Measurements from ENCODE around the gene SH3PXD2A. TPM values are rescaled to one million over a fixed set of nuclear protein-coding genes. Genes with fewer than 3 reads are reported as not detected.
"Not testable (repeated sequence)": the region's sequence is repeated elsewhere in the genome, so short reads cannot be mapped to it uniquely, and the experiment has no call there.

The SH3PXD2A gene
- total RNA-seq, 1 donor = 58.3 TPM

DNA sequence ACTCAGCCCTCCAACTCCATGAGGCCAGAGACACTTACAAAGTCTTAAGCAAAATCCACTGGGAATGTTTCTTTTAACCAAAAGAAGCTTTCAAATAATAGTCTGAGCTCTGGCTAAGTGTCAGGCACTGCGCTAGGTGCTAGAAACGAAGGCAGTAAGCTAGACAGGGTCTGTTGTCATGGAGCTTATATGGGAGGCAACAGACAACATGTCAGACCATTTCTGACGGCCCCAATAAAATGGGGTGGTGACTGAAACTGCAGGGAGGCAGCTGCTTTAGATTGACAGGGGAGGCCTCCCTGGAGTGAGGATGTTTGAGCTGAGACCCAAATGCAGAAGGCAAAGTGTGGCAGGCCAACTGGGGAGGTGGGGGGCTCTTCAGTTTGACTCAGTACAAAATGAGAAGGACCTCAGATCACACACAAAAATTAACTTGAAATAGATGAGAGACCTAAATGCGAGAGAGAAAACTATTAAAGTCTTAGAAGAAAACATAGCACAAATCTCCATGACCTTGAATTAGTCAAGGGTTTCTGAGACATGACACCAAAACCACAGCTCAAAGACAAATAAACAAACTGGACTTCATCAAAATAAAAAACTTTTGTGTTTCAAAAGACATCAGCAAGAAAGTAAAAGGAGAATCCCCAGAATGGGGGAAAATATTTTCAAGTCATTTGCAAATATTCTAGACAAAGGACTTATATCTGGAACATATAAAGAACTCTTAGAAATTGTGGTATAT is 40.6 kb downstream of the SH3PXD2A start:
- H3K4me3 ChIP-seq (ENCODE audit: low read depth, low read length) = no peak overlapping the region
- no peak for TF ChIP-seq CTCF (IDR thresholded peaks at IDR 0.05; ENCODE audit: insufficient read depth, low read depth, low read length)
- DNase-seq (ENCODE audit: low read depth) = peak; percentile 48

DNA sequence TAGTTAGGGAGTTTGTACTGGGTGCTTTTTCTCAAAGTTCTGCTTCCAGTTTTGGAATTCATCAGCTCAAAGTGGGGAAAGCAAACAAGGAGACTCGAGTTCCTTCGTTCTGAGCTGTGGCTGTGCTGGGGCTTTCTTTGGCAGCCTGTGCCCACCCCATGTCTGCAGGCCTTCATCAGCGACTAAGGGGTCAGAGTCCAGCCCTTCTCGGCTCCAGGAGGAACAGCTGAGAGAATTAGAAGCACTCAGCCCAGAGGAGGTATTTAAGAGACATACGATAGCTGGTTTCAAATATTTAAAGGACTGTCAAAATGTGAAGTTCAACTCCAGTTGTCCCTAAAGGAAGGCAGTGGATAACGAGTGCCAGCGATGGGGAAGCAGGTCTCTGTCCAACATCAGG is 41.3 kb downstream of the SH3PXD2A start:
- TF ChIP-seq CTCF (IDR thresholded peaks at IDR 0.05; ENCODE audit: insufficient read depth, low read depth, low read length) = no peak
- DNase-seq (ENCODE audit: low read depth) = no peak

GRCh38 chr10:103813312-103813711 is 42.1 kb downstream of the SH3PXD2A start:
- H3K4me3 ChIP-seq (ENCODE audit: low read depth, low read length); DNase-seq (ENCODE audit: low read depth): not testable (repeated sequence)

More for the DNA sequence above, 41.3 kb downstream of the SH3PXD2A start:
- no peak overlapping the region for H3K4me3 ChIP-seq (ENCODE audit: low read depth, low read length)

DNA sequence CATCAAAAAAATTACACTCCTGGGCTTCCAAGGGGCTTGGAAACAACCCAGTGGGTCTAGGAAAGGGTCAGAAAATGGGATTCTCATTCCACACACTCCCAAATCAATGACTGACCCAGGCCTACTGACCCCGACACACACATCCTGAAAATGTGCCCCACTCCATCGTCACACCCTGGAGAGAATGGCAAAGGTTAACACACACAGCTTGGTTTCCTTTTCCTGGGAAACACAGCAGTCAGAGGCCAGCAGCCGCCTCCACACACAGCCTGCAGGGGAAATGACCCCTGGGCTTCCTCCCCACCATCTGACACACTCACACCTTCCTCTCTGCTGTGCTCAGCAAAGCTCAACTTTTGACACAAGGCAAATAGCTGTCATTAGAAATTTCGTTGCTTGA is 42.9 kb downstream of the SH3PXD2A start:
- DNase-seq (ENCODE audit: low read depth) = peak; percentile 9
- no peak overlapping the region for H3K4me3 ChIP-seq (ENCODE audit: low read depth, low read length)
- no peak for TF ChIP-seq CTCF (IDR thresholded peaks at IDR 0.05; ENCODE audit: insufficient read depth, low read depth, low read length)

GRCh38 chr10:103812004-103812403 is 43.4 kb downstream of the SH3PXD2A start:
- H3K4me3 ChIP-seq (ENCODE audit: low read depth, low read length) = no peak overlapping the region
- no peak for TF ChIP-seq CTCF (IDR thresholded peaks at IDR 0.05; ENCODE audit: insufficient read depth, low read depth, low read length)
- DNase-seq (ENCODE audit: low read depth) = no peak

DNA sequence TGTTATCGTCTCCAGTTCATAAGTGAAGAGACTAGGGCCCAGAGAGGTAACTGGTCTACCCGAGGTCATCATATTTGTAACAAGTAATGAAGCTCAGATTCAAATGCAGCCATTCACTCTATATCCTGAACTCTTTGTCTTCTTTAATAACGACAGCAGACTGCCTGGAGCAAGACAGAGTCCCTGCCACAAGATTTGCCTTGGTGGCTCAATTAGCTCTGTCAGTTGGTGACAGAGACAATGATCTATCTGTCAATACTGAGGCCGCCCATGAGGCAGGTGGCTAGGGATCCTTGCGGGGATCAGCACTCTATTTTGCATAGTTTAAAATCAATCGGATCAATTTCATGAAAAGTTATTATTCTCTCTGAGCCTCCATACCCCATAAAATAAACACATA is 43.9 kb downstream of the SH3PXD2A start:
- H3K4me3 ChIP-seq (ENCODE audit: low read depth, low read length) = no peak overlapping the region
- TF ChIP-seq CTCF (IDR thresholded peaks at IDR 0.05; ENCODE audit: insufficient read depth, low read depth, low read length) = no peak
- DNase-seq (ENCODE audit: low read depth) = no peak

DNA sequence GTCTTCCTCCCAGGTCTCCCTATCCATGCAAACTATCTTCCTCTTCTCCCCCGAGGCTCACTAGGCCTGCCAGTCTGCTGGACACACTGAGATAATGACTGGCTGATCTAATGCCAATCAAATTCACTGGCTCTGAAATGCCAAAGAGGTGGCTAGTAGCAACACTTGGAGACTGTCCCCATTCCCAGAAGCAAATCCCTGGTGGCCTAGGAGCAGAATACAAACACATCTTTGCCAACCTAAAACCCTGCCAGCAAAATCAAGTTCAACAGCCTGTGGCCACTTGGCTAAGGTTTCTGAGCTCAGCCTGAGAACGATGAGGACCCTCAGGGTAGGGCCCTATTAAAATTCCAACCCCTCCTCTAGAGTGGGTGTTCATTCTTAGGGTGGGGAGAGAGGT is 46.6 kb downstream of the SH3PXD2A start:
- no peak for DNase-seq (ENCODE audit: low read depth)
- no peak for TF ChIP-seq CTCF (IDR thresholded peaks at IDR 0.05; ENCODE audit: insufficient read depth, low read depth, low read length)

More for the DNA sequence above, 46.6 kb downstream of the SH3PXD2A start:
- no peak overlapping the region for H3K4me3 ChIP-seq (ENCODE audit: low read depth, low read length)

Data from fibroblast of villous mesenchyme (primary cell).